ENCODE results near the gene TYW5. TPM values are rescaled to one million over a fixed set of nuclear protein-coding genes. Genes with fewer than 3 reads are reported as not detected.

Gene TYW5
- total and polyA plus RNA-seq, 2 of the 13 experiments (the other 11 are each of a cell fraction or from before 2014, with no cell fraction given) = 8.3 to 14.6 TPM

GRCh38 chr2:199955339-199956061 is at the start of gene TYW5, which contains the start of gene MAIP1 (continued):
- peak; percentile 97; the same call in 1 of the 2 replicates for TF ChIP-seq KMT2B (CRISPR knock-in tag; IDR thresholded peaks at IDR 0.05)
- TF ChIP-seq U2AF1 (optimal IDR thresholded peaks at IDR 0.05; ENCODE audit: low read depth, low read length) = peak; percentile 99
- TF ChIP-seq ZGPAT (CRISPR knock-in tag; IDR thresholded peaks at IDR 0.05) = peak; percentile 100
- TF ChIP-seq THYN1 (CRISPR knock-in tag; IDR thresholded peaks at IDR 0.05; ENCODE audit: borderline replicate concordance, low read depth) = peak; percentile 93; the same call in 1 of the 2 replicates
- peak; percentile 99 for TF ChIP-seq KDM5B (CRISPR knock-in tag; IDR thresholded peaks at IDR 0.05; ENCODE audit: borderline replicate concordance)
- TF ChIP-seq TEAD2 (CRISPR knock-in tag; IDR thresholded peaks at IDR 0.05) = no peak
- TF ChIP-seq CENPT (CRISPR knock-in tag; IDR thresholded peaks at IDR 0.05; ENCODE audit: low read depth) = peak; percentile 57; the same call in 1 of the 2 replicates
- peak; percentile 91 for TF ChIP-seq SALL2 (CRISPR knock-in tag; IDR thresholded peaks at IDR 0.05)
- TF ChIP-seq E2F5 (CRISPR knock-in tag; conservative IDR thresholded peaks at IDR 0.05) = peak; percentile 57
- peak; percentile 67; the same call in 1 of the 2 replicates for TF ChIP-seq GZF1 (CRISPR knock-in tag; IDR thresholded peaks at IDR 0.05)
- TF ChIP-seq ZBTB39 (CRISPR knock-in tag; IDR thresholded peaks at IDR 0.05) = peak; percentile 70; the same call in 1 of the 2 replicates
- TF ChIP-seq ZMAT5 (CRISPR knock-in tag; IDR thresholded peaks at IDR 0.05; ENCODE audit: borderline replicate concordance, low read depth) = no peak
- peak; percentile 68; the same call in 1 of the 2 replicates for TF ChIP-seq MTA1 (CRISPR knock-in tag; IDR thresholded peaks at IDR 0.05; ENCODE audit: borderline replicate concordance)
- TF ChIP-seq ARNT2 (CRISPR knock-in tag; IDR thresholded peaks at IDR 0.05; ENCODE audit: low read depth) = peak; percentile 81
- TF ChIP-seq ZNF672 (CRISPR knock-in tag; IDR thresholded peaks at IDR 0.05) = no peak
- no peak for TF ChIP-seq SRSF9 (IDR thresholded peaks at IDR 0.05; ENCODE audit: borderline replicate concordance, insufficient read depth, low read depth, low read length, poor library complexity, severe bottlenecking)
- TF ChIP-seq ZNF496 (CRISPR knock-in tag; IDR thresholded peaks at IDR 0.05; ENCODE audit: insufficient replicate concordance) = no peak
- peak; percentile 77 for TF ChIP-seq CBFB (CRISPR knock-in tag; IDR thresholded peaks at IDR 0.05)
- TF ChIP-seq ZNF878 (CRISPR knock-in tag; IDR thresholded peaks at IDR 0.05) = peak; percentile 94
- peak; percentile 98 for TF ChIP-seq CBX1 (IDR thresholded peaks at IDR 0.05; ENCODE audit: low read depth)
- TF ChIP-seq ZKSCAN1 (IDR thresholded peaks at IDR 0.05; ENCODE audit: low read length) = peak; percentile 11; the same call in 1 of the 2 replicates
- TF ChIP-seq MXD1 (CRISPR knock-in tag; IDR thresholded peaks at IDR 0.05) = peak; percentile 94
